Astrocyte of the cerebellum (primary cell): ENCODE data around the gene VPS13D.
A peak's percentile ranks its signal among the peaks of the same experiment; 100 is the strongest.

Experiments
- DNase-seq: peaks from one replicate; pipeline ENCODE4 v3.0.0-alpha.2; 2011; ENCODE audit warnings: low read depth
- H3K4me3 ChIP-seq: 2 replicates; pipeline ENCODE4 v1.5.1; 2011; ENCODE audit warnings: mild to moderate bottlenecking, low read depth, low read length, moderate library complexity
- CTCF ChIP-seq: IDR thresholded peaks from 2 replicates; pipeline ENCODE4 v1.5.1; 2012; ENCODE audit warnings: low read length, low read depth, moderate library complexity, mild to moderate bottlenecking; ENCODE audit errors: missing control alignments
- in situ Hi-C: cut with HindIII; loops from 2 replicates; pipeline ENCODE4 v1.10.0; 2017; ENCODE audit warnings: low sequenced_read_pairs

The VPS13D gene

DNA sequence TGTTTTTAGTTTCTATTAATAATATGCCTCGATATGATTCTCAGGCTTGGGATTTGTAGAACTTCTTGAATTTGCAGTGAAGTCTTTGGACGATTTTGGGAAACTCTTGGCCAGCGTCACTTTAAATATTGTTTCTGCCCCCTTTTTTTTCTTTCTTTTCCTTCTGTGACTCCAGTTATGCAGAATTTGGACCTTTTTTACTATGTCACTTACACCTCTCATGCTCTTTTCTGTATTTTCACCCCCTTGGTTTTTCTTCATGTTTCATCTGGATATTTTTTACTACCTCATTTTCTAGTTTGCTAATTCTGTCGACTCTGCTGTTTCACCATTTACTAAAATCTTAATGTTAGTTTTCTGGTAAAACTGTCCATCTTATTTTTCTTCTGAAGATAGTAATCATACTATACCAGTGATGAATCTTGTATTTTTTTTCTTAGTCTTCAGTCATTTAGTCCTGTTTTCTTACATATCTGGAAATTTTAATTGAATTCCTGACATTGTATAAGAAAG lies 214.6 kb downstream of the VPS13D start:
- H3K4me3 ChIP-seq: no peak overlapping the region
- in situ Hi-C loops: no loop called here
- TF ChIP-seq CTCF: no peak

GRCh38 chr1:12445257-12445656 lies 215.4 kb downstream of the VPS13D start:
- in situ Hi-C loops: no loop called here

More for the DNA sequence above, 214.6 kb downstream of the VPS13D start:
- DNase-seq: no peak

GRCh38 chr1:12446593-12446992 lies 216.8 kb downstream of the VPS13D start:
- in situ Hi-C loops: no loop called here
- no peak overlapping the region for H3K4me3 ChIP-seq
- DNase-seq: no peak
- no peak for TF ChIP-seq CTCF

More at GRCh38 chr1:12445257-12445656, 215.4 kb downstream of the VPS13D start:
- no peak for TF ChIP-seq CTCF
- no peak for DNase-seq
- H3K4me3 ChIP-seq: no peak overlapping the region

- no peak for DNase-seq
- in situ Hi-C loops: no loop called here
- no peak overlapping the region for H3K4me3 ChIP-seq
- TF ChIP-seq CTCF: no peak
Observed at GRCh38 chr1:12447307-12447706, 217.5 kb downstream of the VPS13D start.

DNA sequence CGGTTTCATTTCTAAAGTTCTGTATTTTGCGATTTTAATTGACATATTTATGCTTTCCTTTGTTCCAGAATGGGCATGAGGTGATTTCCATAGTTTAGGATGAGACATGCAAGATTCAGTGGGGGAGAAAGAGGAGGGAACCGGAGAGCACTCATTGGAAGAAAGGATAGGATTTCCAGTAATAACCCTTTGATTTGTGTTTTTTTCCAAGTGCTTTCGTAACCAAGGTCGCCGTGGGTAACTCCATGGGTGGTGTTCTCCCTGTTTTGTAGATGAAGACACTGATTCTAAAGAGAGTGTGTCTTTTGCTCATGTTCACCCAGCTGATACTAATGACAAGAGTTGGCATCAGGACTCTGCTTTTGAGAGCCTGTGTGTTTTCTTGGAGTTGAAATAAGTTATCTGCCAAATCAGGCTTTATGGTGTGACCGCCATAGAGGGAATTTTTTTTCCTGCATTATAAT lies 218.1 kb downstream of the VPS13D start:
- in situ Hi-C loops: no loop called here
- no peak overlapping the region for H3K4me3 ChIP-seq
- TF ChIP-seq CTCF: no peak
- DNase-seq: peak; percentile 87

- no peak for TF ChIP-seq CTCF
- no peak overlapping the region for H3K4me3 ChIP-seq
- DNase-seq: no peak
- in situ Hi-C loops: no loop called here
Observed at GRCh38 chr1:12448746-12449177, 218.9 kb downstream of the VPS13D start.
